Measurements from ENCODE around the gene CACNB1.

Gene CACNB1

DNA sequence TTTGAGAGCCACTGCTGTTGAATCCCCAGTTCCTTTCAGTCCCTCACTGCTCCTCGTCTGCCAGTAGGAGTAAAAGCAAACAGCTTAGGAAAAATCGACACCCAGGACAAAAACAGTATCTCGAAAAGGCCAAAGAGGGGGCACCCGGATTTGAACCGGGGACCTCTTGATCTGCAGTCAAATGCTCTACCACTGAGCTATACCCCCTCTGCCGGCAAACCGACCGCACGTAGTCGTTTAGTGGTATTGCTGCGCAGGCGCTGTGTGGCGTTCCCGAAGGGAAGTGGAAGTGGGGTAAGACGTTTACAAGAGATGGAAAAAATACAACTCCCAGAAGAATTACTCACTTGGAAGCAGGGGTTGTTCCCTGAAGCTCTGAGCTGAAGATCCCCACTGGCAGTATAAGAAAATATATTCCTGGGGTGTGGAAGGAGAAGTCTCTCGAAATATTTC is 43.8 kb downstream of the CACNB1 start:
- DNase-seq (ENCODE audit: low read depth in 2 of 3, low spot score in 2 of 3), result peak; percentile 78 to 100 (median 100)

- DNase-seq (ENCODE audit: low read depth in 2 of 3, low spot score in 2 of 3), result no peak
Observed at GRCh38 chr17:39151943-39152818, 45.3 kb downstream of the CACNB1 start.

DNA sequence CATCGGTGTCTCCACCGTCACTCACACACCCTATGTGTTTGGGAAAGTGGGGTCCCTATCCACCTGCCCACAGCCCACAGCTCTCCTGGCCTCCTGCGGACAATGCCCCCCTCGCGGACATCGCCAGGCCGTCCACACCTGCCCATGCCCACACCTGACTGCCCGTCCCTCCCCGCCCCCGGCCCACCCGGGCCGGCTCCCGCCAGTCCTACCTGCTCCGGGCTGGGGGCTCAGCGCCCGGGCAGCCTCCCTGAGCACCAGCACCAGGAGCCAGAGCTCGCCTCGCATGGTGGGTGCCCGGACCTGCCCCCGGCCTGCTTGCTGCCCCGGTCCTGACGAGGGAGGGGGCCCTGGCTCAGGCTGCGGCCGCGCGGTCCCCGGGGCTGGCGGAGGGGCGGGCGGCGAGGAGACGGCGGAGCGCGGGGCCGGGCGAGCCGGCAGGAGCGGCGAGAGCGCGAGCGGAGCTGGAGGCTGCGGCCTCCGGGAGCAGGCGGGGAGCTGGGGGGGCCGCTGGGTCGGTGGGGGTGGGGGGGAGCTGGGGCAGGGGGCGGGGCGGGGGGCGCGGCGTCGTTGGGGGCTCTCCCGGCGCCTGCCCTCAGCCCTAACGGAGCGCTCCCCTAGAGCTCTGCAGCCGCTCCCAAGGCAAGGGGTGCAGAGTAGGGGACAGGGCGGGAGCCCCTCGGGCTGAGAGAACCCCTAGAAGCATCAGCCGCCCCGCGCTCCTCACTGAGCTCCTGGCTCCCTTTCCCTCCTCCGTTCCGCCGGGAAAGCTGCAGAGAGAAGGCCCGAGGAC is 46.1 kb downstream of the CACNB1 start, which contains the start of gene PLXDC1:
PLXDC1 (minus strand) TSS at position 488 of the 793 bp plus-strand sequence; CDS start at position 288, 200 bp downstream.
- DNase-seq (ENCODE audit: low read depth in 2 of 3, low spot score in 2 of 3), result no peak

DNA sequence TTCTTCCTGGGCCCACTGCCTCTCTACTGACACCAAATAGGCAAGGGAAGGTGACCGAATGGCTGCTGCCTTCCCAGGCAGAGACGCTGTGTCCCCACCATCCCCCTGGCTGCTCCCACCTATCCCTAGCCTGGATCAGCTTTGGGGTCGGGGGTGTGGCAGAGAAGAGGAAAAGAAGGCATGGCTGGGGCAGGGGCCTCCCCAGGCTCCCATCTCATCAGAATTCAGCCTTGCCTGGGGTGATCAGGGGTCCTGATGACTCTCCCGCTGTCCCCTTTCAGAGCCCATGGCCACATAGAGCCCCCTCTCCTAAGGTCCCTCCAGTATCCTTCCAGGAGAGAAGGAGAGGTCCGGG is 46.7 kb downstream of the CACNB1 start:
- DNase-seq (ENCODE audit: low read depth in 2 of 3, low spot score in 2 of 3), result no peak

GRCh38 chr17:39150104-39150634 is 47.3 kb downstream of the CACNB1 start:
- DNase-seq (ENCODE audit: low read depth in 2 of 3, low spot score in 2 of 3), result no peak

DNA sequence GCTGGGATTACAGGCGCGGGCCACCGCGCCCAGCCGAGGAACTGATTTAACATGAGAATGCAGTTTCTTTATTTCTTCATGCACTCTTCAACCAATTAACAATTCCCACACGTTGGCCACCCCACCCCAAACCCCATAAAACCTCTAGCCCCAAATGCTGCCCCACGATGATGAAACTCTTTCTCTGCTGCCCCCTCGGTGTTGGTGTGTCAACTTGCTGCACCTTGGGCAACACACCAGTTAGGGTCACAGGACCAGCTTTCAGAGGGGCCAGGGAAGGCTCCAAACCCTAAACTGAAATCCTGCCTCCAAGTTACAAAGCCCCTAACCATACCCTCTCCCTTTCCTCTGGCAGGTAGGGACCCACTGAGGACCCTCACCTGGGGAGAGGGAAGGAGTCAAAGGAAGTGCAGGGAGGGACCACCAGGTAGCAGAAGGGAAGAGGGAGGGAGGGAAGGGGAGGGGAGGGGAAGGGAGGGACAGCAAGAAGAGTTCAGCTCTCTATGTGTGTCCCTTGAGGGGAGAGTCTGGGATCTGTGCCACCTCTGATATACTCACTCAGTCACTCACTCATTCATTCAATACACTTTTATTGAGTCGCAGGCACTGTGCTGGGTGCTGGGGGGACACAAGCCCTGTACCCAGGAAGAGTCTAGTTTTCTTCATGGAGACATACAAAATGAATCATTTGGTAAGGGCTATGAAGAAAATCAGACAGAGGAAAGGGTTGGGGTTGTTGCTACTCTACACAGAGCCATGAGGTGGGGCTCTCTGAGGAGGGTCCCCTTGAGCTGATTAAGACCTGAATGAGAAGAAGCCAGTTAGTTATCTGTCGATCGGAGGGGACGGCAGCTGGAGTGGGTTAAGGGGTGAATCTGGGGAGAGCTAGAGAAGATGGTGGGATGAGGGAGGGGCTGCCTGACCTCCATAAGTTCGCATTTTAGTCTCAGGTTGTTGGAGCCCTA is 50.0 kb downstream of the CACNB1 start:
- DNase-seq (ENCODE audit: low read depth in 2 of 3, low spot score in 2 of 3), result no peak

DNA sequence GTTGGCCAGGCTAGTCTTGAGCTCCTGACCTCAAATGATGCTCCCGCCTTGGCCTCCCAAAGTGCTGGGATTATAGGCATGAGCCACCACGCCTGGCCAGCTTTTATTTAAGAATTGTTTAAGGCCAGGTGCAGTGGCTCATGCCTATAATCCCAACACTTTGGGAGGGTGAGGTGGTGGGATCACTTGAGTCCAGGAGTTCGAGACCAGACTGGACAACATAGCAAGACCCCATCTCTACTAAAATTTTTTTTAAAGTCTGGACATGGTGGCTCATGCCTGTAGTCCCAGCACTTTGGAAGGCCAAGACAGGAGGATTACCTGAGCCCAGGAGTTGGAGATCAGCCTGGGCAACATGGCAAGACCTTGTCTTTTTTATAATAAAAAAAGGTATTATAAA is 51.2 kb downstream of the CACNB1 start:
- DNase-seq (ENCODE audit: low read depth in 2 of 3, low spot score in 2 of 3), result no peak

DNA sequence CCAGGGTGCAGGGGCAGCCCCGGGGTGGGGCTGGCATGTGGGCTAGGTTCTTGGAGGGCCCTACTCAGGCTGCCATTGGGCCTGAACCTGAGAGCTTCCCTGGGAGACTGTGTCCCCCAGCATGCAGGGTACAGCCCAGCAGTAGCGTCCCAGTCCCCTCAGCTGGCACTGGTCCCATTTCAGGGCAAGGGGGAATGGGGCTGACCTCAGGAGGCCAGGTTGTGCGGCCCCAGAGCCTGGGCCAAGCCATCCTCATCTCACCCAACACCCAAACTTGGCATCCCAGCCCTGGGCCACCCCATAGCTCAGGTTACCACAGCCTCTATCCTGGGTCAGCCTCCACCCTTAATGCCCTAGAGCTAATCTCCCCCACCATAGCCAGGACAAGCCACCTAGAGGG is 52.3 kb downstream of the CACNB1 start:
- no peak for DNase-seq (ENCODE audit: low read depth in 2 of 3, low spot score in 2 of 3)

DNA sequence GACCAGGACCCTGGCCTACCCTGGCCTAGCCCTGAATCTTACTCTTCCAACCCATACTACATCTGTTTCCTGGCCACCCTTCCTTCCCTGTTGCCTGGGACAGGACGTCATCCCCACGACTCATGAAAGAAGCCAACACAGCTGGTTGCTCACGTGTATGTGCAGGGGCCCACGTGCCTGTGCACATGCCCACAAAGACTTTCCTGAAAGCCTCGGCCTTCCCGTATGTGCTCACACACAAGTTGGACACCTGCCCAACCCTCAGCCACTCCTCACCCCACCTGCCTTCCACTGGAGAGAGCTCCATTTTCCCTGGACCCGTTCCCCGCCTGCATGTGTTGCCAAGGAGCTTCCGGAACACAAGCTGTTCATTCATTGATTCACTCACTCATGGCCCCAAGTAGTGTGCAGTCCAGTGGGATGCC is 53.0 kb downstream of the CACNB1 start:
- no peak for DNase-seq (ENCODE audit: low read depth in 2 of 3, low spot score in 2 of 3)

- DNase-seq (ENCODE audit: low read depth in 2 of 3, low spot score in 2 of 3), result no peak
Observed at GRCh38 chr17:39143552-39144093, 53.8 kb downstream of the CACNB1 start.

DNA sequence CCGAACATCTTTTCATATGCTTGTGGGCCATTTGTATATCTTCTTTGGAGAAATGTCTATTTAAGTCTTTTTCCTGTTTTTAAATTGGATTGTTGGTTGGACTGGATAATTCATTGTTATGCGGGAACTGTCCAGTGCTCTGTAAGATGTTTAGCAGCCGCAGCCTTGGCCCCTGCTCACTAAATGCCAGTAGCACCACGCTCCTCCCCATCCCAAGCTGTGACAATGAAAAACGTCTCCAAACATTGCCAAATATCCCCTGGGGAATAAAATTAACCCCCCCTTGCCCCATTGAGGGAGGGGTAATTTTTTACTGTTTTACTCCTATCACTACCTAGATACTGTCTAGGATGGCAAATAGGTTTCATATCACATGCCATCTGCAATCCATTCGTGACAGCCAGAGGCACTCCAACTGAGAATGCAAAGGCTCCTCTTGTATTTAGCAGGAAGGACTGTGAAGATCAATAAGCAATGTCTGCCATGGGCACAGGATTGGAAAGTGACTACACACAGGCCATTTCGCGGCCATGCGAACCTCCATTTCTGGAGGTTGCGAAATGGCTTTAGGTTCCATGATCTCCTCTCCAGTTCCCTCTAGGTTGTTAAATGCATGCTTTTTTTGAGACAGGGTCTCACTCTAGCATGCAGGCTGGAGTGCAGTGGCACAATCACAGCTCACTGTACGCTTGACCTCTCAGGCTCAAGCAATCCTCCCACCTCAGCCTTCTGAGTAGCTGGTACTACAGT is 55.4 kb downstream of the CACNB1 start:
- DNase-seq (ENCODE audit: low read depth in 2 of 3, low spot score in 2 of 3), result no peak

GRCh38 chr17:39141294-39141693 is 56.2 kb downstream of the CACNB1 start:
- no peak for DNase-seq (ENCODE audit: low read depth in 2 of 3, low spot score in 2 of 3)

DNA sequence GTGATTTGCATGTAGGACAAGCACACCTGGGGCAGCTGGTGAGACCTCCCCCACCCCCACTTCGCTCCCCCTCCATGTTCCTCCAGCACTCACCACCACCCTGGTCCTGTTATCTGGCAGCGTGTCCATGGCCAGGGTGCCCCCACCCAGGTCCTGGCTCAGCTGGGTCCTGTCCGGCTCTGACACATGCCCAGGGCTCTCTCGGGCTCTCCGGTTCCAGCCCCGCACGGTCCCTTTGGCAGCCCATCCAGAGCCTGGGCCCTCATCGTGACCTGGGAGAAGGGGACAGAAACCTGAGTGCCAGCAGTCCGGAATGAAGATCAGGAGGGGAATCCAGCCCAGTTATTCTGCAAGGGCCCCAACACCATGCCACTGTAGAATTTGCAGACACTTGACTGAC is 57.9 kb downstream of the CACNB1 start:
- DNase-seq (ENCODE audit: low read depth in 2 of 3, low spot score in 2 of 3), result no peak

- DNase-seq (ENCODE audit: low read depth in 2 of 3, low spot score in 2 of 3), result no peak
Observed at GRCh38 chr17:39139161-39139511, 58.3 kb downstream of the CACNB1 start.

- no peak for DNase-seq (ENCODE audit: low read depth in 2 of 3, low spot score in 2 of 3)
Observed at GRCh38 chr17:39138431-39139160, 58.9 kb downstream of the CACNB1 start.

- DNase-seq (ENCODE audit: low read depth in 2 of 3, low spot score in 2 of 3), result no peak
Observed at GRCh38 chr17:39134878-39135277, 62.6 kb downstream of the CACNB1 start.

DNA sequence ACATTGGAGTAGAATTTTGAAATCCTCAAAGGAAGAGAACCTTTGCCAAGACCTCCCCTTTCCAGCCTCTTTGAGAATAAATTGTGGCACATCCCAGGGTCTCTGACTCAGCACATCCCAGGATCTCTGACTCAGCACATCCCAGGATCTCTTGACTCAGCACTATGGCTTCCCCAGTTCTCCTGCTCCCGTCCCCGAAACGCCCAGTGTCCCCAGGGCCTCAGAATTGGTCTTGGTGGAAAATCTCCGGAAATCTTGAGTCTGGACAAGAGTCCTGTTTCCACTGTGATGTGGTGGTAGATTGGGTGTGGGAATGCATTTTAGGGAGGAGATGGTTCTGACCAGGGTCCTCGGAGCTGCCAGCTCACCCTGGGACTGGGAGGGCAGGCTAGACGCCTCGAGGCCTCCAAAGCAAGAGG is 65.3 kb downstream of the CACNB1 start:
- no peak for DNase-seq (ENCODE audit: low read depth in 2 of 3, low spot score in 2 of 3)

DNA sequence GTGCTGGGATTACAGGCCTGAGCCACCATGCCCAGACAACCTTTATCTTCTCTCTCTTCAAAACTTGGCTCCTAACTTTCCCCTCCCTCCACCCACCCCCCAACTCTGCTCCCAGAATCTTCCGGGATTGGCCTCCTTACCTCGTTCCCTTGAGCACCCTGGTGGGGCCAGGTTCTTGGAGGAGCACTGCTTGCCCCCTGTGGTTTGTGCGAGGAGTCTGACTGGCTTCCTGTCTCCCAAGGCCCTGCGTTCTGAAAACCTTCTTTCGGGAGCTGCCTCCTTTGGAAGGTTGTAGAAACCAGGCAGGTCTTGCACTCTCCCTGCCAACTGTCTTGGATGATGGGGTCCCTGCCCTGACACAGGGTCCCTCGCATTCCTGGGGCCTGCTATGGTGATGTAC is 65.9 kb downstream of the CACNB1 start:
- DNase-seq (ENCODE audit: low read depth in 2 of 3, low spot score in 2 of 3), result no peak

- DNase-seq (ENCODE audit: low read depth in 2 of 3, low spot score in 2 of 3), result no peak
Observed at GRCh38 chr17:39130205-39130604, 67.3 kb downstream of the CACNB1 start.
